GM18867 (cell line): ENCODE measurements around the gene ILF3.
A peak's percentile ranks its signal among the peaks of the same experiment; 100 is the strongest.
"Not testable (repeated sequence)": the region's sequence is repeated elsewhere in the genome, so short reads cannot be mapped to it uniquely, and the experiment has no call there.

Source experiments
- ATAC-seq: cut with Tn5 transposase; IDR thresholded peaks from one replicate; pipeline ENCODE4 v1.9.1; 2021; ENCODE audit warnings: mild to moderate bottlenecking, moderate library complexity; ENCODE audit not compliant: unreplicated experiment

ILF3 gene

GRCh38 chr19:10642473-10643171, 11.5 kb upstream of the ILF3 start:
- no peak for ATAC-seq

DNA sequence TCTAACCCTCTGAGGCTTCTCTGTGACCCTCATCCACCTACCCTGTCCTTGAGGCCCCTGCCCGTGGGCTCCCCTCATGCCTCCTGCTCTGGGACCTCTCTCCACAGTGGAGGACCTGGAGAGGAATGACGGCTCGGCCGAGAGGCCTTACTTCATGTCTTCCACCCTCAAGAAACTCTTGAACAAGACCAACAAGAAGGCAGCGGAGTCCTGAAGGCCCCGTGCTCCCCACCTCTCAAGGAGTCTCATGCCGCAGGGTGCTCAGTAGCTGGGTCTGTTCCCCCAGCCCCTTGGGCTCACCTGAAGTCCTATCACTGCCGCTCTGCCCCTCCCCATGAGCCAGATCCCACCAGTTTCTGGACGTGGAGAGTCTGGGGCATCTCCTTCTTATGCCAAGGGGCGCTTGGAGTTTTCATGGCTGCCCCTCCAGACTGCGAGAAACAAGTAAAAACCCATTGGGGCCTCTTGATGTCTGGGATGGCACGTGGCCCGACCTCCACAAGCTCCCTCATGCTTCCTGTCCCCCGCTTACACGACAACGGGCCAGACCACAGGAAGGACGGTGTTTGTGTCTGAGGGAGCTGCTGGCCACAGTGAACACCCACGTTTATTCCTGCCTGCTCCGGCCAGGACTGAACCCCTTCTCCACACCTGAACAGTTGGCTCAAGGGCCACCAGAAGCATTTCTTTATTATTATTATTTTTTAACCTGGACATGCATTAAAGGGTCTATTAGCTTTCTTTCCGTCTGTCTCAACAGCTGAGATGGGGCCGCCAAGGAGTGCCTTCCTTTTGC, 10.8 kb upstream of the ILF3 start:
- no peak for ATAC-seq

DNA sequence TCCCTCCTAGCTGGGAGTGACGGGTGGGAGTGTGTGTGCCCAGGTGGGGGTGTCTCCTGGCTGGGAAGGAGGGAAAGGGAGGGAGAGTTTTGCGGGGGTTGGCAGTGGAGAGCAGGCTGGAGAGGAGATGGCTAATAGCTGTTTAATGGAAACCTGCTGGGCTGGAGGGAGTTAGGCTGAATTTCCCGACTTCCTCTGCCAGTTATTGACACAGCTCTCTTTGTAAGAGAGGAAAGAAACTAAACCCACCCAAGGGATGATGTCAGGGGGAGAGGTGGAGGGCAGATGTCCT, 10.2 kb upstream of the ILF3 start:
- no peak for ATAC-seq

GRCh38 chr19:10644260-10645007, 9.7 kb upstream of the ILF3 start:
- no peak for ATAC-seq

DNA sequence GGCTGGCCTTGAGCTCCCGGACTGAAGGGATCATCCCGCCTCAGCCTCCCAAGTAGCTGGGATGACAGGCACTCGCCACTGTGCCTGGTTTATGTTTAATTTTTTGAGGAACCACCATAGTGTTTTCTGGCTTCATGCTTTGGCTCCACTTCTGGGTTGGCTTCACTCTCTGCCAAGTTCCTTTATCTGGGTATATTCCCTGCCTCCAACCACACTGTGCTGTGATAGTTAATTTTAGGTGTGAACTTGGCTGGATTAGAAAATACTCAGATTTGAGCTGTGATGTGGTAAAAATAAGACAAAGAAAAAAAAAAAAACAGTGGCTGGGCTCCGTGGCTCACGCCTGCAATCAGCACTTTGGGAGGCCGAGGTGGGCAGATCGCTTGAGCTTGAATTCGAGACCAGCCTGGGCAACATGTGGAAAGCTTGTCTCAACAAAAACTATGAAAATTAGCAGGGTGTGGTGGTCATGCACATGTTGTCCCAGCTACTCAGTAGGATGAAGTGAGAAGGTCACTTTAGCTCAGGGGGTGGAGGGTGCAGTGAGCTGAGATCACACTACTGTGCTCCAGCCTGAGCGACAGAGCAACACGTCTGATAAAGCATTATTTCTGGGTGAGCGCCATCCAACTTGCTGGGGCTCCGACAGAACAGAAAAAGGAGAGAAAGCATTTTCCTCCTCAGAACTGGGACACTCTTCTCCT, 7.5 kb upstream of the ILF3 start:
- ATAC-seq, result no peak

DNA sequence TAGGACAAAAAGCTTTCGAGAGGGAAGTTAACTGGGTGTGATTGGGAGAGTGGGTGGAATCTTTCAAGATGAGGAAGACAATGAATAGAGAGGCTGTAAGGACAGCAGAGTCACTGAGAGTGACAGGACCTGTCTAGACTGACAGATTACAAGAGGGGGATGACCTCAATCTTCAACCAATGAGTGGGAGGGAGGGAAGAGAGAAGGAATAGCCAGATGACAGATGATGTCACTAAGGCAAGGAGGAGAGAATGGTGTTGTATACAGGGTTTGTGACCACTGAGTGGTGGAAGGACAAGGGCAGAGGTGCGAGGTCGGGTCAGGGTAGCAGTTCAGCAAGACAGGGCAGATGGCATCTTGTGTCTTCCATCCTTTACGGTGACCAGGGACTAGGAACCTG, 5.8 kb upstream of the ILF3 start:
- ATAC-seq, result no peak

- ATAC-seq, result no peak
These were observed 2.3 kb upstream of the ILF3 start for GRCh38 chr19:10651851-10652250.

GRCh38 chr19:10653482-10653731, 739 bp upstream of the ILF3 start:
- no peak for ATAC-seq

DNA sequence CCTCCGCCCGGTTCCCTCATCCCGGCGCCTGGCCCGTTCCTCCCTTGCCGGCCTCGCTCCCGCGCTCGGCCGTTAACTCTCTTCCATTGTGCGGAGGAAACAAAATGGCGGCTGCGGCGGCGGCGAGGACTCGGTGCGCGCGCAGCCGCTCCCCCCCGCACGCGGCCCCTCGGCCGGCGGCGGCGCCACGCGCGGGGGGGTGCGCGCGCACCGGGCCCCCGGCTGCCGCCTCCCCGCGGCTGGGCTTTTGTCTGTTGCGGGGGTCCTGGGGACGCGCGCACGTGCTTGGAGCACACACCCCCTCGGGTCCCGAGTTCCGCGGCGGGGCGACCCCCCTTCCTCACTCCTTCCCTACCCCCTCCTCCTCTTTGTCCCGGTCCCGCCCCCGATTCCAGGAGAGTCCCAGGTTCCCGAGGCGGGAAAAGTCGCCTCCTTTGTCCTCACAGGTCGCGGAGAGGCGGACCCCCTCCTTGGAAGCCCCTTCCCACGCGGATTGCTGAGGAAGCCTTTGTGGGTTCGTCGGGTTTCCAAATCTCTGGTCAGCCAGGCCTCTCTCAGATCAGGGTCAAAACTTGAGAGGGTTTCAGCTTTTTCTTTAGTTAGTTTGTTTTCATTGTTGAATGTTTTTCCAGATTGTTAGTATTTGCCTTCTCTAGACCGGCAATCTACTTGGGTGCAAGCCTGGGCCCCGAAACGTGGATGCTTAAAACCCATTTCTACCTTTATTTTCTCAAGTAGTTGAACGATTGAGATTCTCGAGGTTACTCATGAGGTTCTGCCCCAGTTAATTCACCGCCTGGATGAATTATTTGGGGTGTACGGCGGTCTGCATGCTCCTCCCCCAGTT, 687 bp downstream of the ILF3 start:
- ATAC-seq, result peak; percentile 22

DNA sequence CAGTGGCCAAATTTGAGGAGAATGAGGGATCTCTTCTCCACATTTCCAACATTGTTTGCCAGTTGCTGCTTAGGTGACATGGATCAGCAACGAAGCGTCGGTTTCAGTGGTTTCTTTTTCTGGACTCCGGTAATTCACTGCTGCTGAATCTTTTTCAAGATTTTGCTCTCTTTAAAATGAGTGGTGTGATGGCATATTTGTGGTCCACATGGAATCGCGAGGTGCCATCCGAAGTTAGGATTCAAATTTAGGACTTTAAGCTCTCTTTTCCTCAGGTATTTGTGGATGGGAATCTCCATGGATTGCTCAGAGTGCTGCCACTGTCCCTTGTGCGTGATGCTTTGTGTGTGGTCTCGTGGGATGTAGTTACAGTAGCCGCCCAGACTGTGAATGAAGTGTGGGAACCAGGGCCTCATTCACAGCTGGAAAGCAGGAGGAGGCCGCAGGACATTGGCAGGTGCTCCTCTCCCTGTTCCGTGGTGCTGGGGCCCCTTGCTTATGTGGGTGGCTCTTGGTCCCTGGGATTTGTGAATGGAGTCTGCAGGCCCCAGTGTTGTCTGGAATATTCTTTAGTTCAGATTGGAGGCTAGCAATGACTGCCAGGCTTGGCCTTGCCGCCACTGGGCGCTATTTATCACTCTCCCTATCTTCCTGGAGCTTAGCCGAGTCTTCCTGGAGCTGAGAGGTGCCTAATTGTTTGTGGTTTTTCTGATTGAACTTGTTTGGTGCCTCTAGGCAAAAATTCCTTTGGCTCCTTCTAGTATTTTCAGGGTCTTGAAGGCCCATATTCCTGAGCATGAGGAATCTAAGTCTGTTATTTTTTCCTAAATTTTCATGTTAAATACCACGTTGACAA, 1.5 kb downstream of the ILF3 start:
- ATAC-seq, result no peak

- no peak for ATAC-seq
These were observed 6.2 kb downstream of the ILF3 start for GRCh38 chr19:10660346-10660745.

- no peak for ATAC-seq
These were observed 7.8 kb downstream of the ILF3 start for GRCh38 chr19:10661946-10662345.

DNA sequence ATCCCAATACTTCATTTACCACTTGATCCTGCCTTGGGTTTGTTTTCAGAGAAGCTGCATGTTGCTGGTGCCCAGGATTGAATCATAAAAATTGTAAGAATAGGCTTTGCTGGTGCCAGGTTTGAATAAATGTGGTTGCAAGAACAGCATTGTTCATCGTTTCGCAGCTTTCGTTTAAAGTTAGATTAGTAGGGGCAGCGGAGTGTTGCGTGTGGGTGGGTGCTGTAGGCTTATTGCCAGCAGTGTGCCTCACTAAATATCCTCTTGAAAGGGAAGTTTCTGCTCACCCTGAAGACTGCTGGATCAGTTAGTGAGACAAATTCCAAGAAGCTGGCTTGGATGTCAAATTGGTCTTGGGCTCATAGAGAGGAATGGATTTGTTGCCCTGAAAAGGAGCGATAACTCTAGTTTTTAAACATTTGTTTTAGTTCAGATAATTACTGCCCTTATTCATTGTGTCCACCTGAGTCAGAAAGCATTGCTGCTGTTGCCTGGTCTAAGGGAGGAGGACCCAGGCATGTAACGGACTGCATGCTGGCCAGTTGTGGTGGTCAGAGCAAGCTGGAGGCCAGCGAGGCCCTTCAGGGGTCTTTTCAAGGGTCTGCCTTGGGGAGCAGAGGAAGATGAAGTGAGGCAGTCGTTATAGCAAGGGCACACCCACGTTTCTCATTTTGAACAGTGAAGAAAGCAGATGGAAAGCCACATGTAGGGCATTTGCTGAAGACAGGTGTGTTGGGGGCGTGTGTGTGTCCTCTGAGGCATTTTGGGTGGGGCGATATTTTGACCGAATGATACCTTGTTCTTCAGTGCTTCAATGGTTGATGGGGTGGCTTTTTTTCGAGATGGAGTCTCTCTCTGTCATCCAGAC, 8.5 kb downstream of the ILF3 start:
- no peak for ATAC-seq

- not testable (repeated sequence) for ATAC-seq
These were observed 9.1 kb downstream of the ILF3 start for GRCh38 chr19:10663252-10663563.

DNA sequence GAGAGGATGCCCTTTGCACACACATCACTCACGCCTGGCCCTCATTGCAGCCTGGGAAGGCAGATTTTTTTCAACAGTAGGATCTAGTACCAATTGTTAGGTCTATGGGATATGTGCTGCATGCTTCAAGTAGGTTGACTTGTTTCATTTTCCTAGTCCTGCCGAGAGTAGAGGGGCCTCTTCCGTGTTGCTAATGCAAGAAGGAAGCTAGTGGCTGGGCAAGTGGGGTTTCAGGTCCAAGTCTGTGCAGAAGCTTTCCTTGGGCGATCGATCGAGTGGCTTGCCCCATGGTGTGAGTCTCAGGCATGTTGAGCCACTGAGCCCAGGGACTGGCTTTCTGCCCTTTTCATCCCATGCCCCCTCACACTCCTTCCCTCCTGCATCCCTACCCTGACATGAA, 13.7 kb downstream of the ILF3 start:
- ATAC-seq, result no peak

- no peak for ATAC-seq
These were observed 15.1 kb downstream of the ILF3 start for GRCh38 chr19:10669246-10669645.

DNA sequence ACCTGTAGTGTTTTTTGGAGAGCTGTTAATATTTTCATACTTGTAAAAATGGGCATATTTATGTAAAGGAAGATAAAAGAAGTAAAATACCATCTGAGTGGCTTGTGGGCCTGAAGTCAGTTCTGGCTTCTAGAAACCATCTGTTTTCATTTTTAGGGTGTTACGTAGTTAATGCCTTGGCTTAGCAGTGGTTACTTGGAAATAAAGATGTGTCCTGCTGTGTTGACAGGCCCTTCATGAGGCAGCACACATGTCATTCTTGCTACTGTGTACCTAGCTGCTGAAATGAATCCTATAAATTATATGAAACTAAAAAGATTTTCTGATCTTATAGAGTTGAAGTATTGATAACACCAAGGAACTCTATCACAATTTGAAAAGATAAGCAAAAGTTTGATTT, 16.0 kb downstream of the ILF3 start:
- no peak for ATAC-seq

DNA sequence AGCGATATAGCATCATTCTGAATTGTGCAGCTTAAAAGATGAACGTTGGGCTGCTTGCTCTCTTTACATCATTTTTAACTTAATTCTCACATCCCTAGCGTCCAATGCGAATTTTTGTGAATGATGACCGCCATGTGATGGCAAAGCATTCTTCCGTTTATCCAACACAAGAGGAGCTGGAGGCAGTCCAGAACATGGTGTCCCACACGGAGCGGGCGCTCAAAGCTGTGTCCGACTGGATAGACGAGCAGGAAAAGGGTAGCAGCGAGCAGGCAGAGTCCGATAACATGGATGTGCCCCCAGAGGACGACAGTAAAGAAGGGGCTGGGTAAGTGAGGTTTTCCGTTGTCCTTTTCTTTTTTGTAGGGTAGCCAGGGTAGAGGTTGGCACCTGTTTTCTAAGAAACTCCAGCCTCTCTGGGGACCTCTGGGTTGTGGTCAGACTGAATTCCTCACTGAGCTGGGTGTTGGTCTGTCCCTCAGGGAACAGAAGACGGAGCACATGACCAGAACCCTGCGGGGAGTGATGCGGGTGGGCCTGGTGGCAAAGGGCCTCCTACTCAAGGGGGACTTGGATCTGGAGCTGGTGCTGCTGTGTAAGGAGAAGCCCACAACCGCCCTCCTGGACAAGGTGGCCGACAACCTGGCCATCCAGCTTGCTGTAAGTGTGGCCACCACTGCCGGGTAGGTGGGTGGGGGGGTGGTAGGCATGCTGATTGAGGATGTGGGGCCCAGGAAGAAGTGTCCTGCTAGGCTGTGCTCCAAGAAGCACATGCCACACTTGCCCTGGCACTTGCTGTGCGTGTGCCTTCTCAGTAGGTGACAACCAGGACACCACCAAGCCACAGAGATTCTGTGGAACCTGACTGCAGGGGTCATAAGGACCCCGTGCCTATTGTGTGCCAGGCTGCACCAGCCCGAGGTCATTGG, 17.0 kb downstream of the ILF3 start:
- ATAC-seq, result no peak
